Raji (cell line): ENCODE data around the gene SPCS3.

Experiments used
- POLR2A ChIP-seq: IDR thresholded peaks from 2 replicates; pipeline ENCODE4 v1.6.1; 2011; ENCODE audit warnings: low read depth, low read length, control low read depth; ENCODE audit not compliant: insufficient read depth

The SPCS3 gene

GRCh38 chr4:176323511-176324160, 3.9 kb downstream of the SPCS3 start:
- TF ChIP-seq POLR2A: no peak

- TF ChIP-seq POLR2A: no peak
Observed at GRCh38 chr4:176333076-176333475, 13.3 kb downstream of the SPCS3 start.

DNA sequence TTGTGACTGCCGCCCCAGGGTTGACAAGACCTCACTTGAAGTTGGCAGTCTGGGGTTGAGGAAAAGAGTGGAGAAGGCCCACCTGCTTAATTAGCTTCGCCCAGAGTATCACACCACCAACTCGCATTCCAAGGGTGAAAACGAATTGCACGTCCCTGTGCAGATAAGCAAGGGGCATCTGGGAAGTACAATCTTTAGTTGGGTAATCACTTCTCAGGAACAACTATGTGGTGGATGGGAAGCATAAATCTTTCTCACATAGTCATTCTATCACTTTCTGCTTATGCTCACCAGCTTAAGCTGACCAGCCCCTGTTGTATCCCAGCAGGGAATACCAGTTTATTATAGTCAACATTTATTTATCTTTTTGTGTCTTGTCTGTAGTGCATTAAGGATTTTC, 14.3 kb downstream of the SPCS3 start:
- no peak for TF ChIP-seq POLR2A

DNA sequence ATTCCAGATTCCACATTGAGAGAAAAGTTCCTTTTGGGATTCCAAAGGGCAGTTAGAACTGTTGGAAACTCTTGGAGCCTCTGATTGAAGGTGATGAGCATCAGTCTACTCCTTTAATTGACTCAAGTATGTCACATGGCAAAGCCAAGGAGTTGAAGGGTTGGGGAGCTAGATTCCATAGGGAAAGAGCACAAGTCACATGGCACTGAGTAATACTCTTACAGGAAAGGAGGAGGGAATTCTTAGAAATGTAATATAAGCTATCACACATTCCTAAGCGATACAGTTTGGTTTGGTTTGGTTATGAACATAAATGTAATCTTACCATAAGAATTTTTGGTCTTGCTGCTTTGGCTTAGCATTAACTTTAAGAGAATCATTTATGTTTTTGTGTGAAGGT, 15.7 kb downstream of the SPCS3 start:
- TF ChIP-seq POLR2A: no peak

DNA sequence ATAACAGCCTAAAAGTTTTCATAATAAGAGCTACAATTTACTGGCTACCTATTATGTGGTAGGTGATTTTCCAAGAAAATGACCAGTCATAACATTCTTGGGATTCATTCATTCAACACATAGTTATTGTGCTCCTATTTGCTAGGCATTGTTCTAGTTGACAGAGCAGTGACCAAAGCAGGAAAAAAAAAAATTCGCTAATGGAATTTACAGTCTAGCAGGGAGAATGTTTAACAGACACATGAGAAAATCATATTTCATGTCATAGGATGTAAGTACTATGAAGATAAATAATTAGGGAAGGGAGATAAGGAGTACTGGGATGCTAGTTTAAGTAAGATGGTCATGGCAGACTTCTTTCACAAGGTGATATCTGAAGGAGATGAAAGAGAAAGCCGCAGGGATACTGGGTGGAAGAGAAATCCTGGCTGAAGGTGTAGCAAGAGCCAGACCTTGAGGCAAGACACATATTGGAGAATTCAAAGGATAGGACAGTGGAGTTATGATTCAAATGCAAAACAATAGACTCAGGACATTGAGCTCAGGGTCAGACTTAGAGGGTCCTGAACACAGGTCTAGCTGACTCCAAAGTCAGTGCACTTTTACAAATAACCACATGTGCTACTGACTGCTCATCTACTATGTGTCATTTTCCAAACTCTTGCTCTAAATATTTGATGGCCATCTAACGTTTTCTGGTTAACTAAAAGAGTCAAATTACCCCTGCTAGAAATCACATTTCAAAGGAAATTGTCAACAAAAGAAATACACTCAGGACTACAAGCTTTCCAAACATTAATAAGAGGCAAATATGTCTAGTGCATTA, 20.4 kb downstream of the SPCS3 start:
- TF ChIP-seq POLR2A: no peak

GRCh38 chr4:176340871-176341685, 21.3 kb downstream of the SPCS3 start:
- TF ChIP-seq POLR2A: no peak

DNA sequence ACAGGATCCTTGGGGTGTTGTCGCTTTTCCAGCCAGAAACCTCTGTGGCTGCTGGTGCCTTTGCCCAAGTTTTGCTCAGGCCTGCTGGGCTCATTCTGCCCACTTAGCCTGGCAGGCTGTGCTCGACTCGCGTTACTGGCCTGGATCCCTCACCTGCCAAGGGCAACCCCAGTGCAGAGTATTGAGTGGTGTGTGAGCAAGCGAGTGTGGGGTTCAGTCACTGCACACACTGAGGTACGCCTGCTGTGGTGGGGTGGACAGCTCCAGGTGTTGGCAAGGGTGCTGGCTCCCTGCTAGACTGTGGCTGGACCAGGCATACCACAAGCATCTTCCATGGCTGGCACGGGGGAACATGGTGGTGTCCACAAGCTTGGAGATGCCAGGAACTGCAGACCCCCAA, 22.6 kb downstream of the SPCS3 start:
- TF ChIP-seq POLR2A: no peak

- TF ChIP-seq POLR2A: no peak
Observed at GRCh38 chr4:176343286-176343685, 23.5 kb downstream of the SPCS3 start.

GRCh38 chr4:176350671-176351070, 30.9 kb downstream of the SPCS3 start:
- TF ChIP-seq POLR2A: no peak

- TF ChIP-seq POLR2A: no peak
Observed at GRCh38 chr4:176354884-176355283, 35.1 kb downstream of the SPCS3 start.

- no peak for TF ChIP-seq POLR2A
Observed at GRCh38 chr4:176357359-176358082, 37.8 kb downstream of the SPCS3 start.

GRCh38 chr4:176358083-176358469, 38.3 kb downstream of the SPCS3 start:
- TF ChIP-seq POLR2A: no peak

- TF ChIP-seq POLR2A: no peak
Observed at GRCh38 chr4:176359590-176359989, 39.8 kb downstream of the SPCS3 start.

DNA sequence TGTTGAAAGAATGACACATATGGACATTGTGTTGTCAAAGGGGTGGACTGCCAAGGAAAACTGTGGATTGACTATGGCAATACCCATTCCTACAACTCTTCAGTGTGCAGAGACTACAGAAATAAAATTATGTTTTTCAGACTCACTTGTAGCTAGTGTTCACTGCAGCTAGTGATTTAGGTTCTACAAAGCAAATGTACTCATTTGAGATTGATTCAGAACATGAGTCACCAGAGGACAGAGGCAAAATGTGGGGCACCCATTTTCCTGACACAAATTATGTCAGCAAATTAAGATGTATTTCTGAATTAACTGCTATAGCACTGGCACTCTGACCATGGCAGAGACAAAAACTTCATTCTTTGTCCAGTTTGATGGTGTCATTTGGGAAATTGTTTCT, 40.7 kb downstream of the SPCS3 start:
- no peak for TF ChIP-seq POLR2A

- TF ChIP-seq POLR2A: no peak
Observed at GRCh38 chr4:176363072-176363471, 43.3 kb downstream of the SPCS3 start.

DNA sequence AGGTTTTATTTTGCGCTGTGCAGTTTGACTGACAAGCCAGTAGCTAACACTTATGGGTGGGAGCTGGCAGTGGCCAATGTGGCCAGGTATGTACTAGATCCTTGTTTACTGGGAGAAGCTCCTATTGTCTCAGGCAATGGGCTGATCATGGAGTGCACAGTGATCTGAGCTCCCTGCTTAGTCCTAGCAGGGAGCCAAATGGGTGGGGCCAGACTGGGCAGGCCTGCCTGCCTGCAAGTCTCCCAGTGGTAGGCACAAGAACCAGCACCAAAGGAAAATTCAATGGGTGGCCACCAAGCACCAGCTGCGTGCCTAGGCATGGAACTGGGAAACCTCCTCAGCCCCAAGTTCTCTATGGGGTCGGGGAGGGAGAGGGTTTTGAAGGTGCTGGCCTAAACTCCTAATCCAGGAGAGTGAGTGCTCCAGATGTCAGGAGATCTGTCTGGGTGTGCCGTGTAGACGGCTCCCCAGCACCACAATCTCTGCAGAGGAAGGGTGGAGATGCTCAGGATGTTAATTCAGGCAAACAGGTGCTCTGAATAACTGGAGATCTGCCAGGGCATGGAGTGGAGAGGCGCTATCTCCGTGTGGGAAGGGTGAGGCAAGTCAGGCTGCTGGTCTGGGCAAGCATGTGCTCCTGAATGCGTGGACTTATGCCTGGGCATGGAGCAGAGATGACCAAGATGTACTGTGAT, 48.2 kb downstream of the SPCS3 start:
- no peak for TF ChIP-seq POLR2A
